ENCODE measurements around the gene SETD2. TPM values are rescaled to one million over a fixed set of nuclear protein-coding genes. Genes with fewer than 3 reads are reported as not detected.
A peak's percentile ranks its signal among the peaks of the same experiment; 100 is the strongest.
"Not testable (repeated sequence)": the region's sequence is repeated elsewhere in the genome, so short reads cannot be mapped to it uniquely, and the experiment has no call there.

SETD2 gene
- total RNA-seq = 10 to 100 TPM; 40.8 to 48.3 TPM

GRCh38 chr3:47164007-47164881, at the start of gene SETD2:
SETD2 (minus strand) TSS chr3:47164113; CDS start chr3:47163924, 189 bp downstream.
- Mint-ChIP-seq H3K4me1 (ENCODE audit: low read depth in 2 of 2) (peaks cover 42 to 50% of the 10 kb centered on the region in 2 donors), H3K36me3 (peaks cover 8% of the 10 kb centered on the region), H3K9me3 (no peaks in the 10 kb centered on the region), H3K4me3 (peak within 1 kb of the TSS; percentile 95), H3K27ac (peak within 1 kb of the TSS; percentile 89 to 95), H3K27me3 (no peaks in the 10 kb centered on the region)
- peak; percentile 90 for DNase-seq (ENCODE audit: low spot score)
- ATAC-seq = peak; percentile 94

- H3K36me3 Mint-ChIP-seq = no peaks in the 10 kb centered on the region
- H3K4me3 Mint-ChIP-seq = no peak overlapping the region
- ATAC-seq (no peak), DNase-seq (ENCODE audit: low spot score) (no peak)
- H3K9me3 Mint-ChIP-seq = no peaks in the 10 kb centered on the region
- no peak overlapping the region for H3K27ac Mint-ChIP-seq
- no peaks in the 10 kb centered on the region for H3K4me1 Mint-ChIP-seq (ENCODE audit: low read depth in 2 of 2)
- H3K27me3 Mint-ChIP-seq = no peaks in the 10 kb centered on the region
Observed at GRCh38 chr3:47210863-47211405, 47.0 kb upstream of the SETD2 start.

- not testable (repeated sequence) for H3K4me3 Mint-ChIP-seq; H3K36me3 Mint-ChIP-seq; H3K27me3 Mint-ChIP-seq; H3K9me3 Mint-ChIP-seq; ATAC-seq; H3K4me1 Mint-ChIP-seq (ENCODE audit: low read depth in 2 of 2); DNase-seq (ENCODE audit: low spot score); H3K27ac Mint-ChIP-seq
Observed at GRCh38 chr3:47206022-47206421, 42.1 kb upstream of the SETD2 start.

- H3K4me1 Mint-ChIP-seq (ENCODE audit: low read depth in 2 of 2) = no peaks in the 10 kb centered on the region
- DNase-seq (ENCODE audit: low spot score) (no peak), ATAC-seq (no peak)
- H3K4me3 Mint-ChIP-seq = no peak overlapping the region
- H3K9me3 Mint-ChIP-seq = no peaks in the 10 kb centered on the region
- no peaks in the 10 kb centered on the region for H3K36me3 Mint-ChIP-seq
- H3K27me3 Mint-ChIP-seq = no peaks in the 10 kb centered on the region
- no peak overlapping the region for H3K27ac Mint-ChIP-seq
Observed at GRCh38 chr3:47204875-47205274, 41.0 kb upstream of the SETD2 start.

- Mint-ChIP-seq H3K36me3 (no peaks in the 10 kb centered on the region), H3K9me3 (no peaks in the 10 kb centered on the region), H3K27me3 (no peaks in the 10 kb centered on the region), H3K4me3 (no peak overlapping the region), H3K4me1 (ENCODE audit: low read depth in 2 of 2) (no peaks in the 10 kb centered on the region), H3K27ac (no peak overlapping the region)
- ATAC-seq (no peak), DNase-seq (ENCODE audit: low spot score) (no peak)
Observed at GRCh38 chr3:47202542-47202941, 38.6 kb upstream of the SETD2 start.

- no peaks in the 10 kb centered on the region for H3K9me3 Mint-ChIP-seq
- DNase-seq (ENCODE audit: low spot score) (no peak), ATAC-seq (no peak)
- H3K4me1 Mint-ChIP-seq (ENCODE audit: low read depth in 2 of 2) = no peaks in the 10 kb centered on the region
- no peaks in the 10 kb centered on the region for H3K36me3 Mint-ChIP-seq
- H3K27ac Mint-ChIP-seq = no peak overlapping the region
- H3K27me3 Mint-ChIP-seq = no peaks in the 10 kb centered on the region
- H3K4me3 Mint-ChIP-seq = no peak overlapping the region
Observed at GRCh38 chr3:47197287-47197686, 33.4 kb upstream of the SETD2 start.

GRCh38 chr3:47194994-47195393, 31.1 kb upstream of the SETD2 start:
- Mint-ChIP-seq H3K27ac (no peak overlapping the region), H3K36me3 (no peaks in the 10 kb centered on the region), H3K9me3 (no peaks in the 10 kb centered on the region), H3K4me1 (ENCODE audit: low read depth in 2 of 2) (no peaks in the 10 kb centered on the region), H3K27me3 (no peaks in the 10 kb centered on the region), H3K4me3 (no peak overlapping the region)
- no peak for DNase-seq (ENCODE audit: low spot score)
- ATAC-seq = no peak

- no peak overlapping the region for H3K4me3 Mint-ChIP-seq
- DNase-seq (ENCODE audit: low spot score) (no peak), ATAC-seq (no peak)
- H3K27me3 Mint-ChIP-seq = no peaks in the 10 kb centered on the region
- H3K4me1 Mint-ChIP-seq (ENCODE audit: low read depth in 2 of 2) = no peaks in the 10 kb centered on the region
- no peaks in the 10 kb centered on the region for H3K9me3 Mint-ChIP-seq
- no peak overlapping the region for H3K27ac Mint-ChIP-seq
- H3K36me3 Mint-ChIP-seq = no peaks in the 10 kb centered on the region
Observed at GRCh38 chr3:47193871-47194859, 30.3 kb upstream of the SETD2 start.

GRCh38 chr3:47186285-47186684, 22.4 kb upstream of the SETD2 start:
- no peak overlapping the region for H3K27ac Mint-ChIP-seq
- H3K4me3 Mint-ChIP-seq = no peak overlapping the region
- no peaks in the 10 kb centered on the region for H3K9me3 Mint-ChIP-seq
- H3K4me1 Mint-ChIP-seq (ENCODE audit: low read depth in 2 of 2) = no peaks in the 10 kb centered on the region
- no peaks in the 10 kb centered on the region for H3K36me3 Mint-ChIP-seq
- ATAC-seq = no peak
- no peaks in the 10 kb centered on the region for H3K27me3 Mint-ChIP-seq
- DNase-seq (ENCODE audit: low spot score) = no peak

GRCh38 chr3:47181685-47182084, 17.8 kb upstream of the SETD2 start:
- H3K9me3 Mint-ChIP-seq; H3K36me3 Mint-ChIP-seq; H3K4me1 Mint-ChIP-seq (ENCODE audit: low read depth in 2 of 2); ATAC-seq; H3K27ac Mint-ChIP-seq; H3K27me3 Mint-ChIP-seq; DNase-seq (ENCODE audit: low spot score); H3K4me3 Mint-ChIP-seq: not testable (repeated sequence)

- not testable (repeated sequence) for H3K4me1 Mint-ChIP-seq (ENCODE audit: low read depth in 2 of 2); ATAC-seq; DNase-seq (ENCODE audit: low spot score); H3K9me3 Mint-ChIP-seq; H3K36me3 Mint-ChIP-seq; H3K4me3 Mint-ChIP-seq; H3K27me3 Mint-ChIP-seq; H3K27ac Mint-ChIP-seq
Observed at GRCh38 chr3:47180011-47180410, 16.1 kb upstream of the SETD2 start.

- H3K36me3 Mint-ChIP-seq = no peaks in the 10 kb centered on the region
- H3K27ac Mint-ChIP-seq = no peak overlapping the region
- no peaks in the 10 kb centered on the region for H3K9me3 Mint-ChIP-seq
- no peak for DNase-seq (ENCODE audit: low spot score)
- H3K4me3 Mint-ChIP-seq = no peak overlapping the region
- no peak for ATAC-seq
- no peaks in the 10 kb centered on the region for H3K27me3 Mint-ChIP-seq
- no peaks in the 10 kb centered on the region for H3K4me1 Mint-ChIP-seq (ENCODE audit: low read depth in 2 of 2)
Observed at GRCh38 chr3:47176582-47176981, 12.7 kb upstream of the SETD2 start.

GRCh38 chr3:47163169-47164006, 525 bp downstream of the SETD2 start:
- ATAC-seq = peak; percentile 58 to 72
- Mint-ChIP-seq H3K36me3 (peaks cover 8% of the 10 kb centered on the region), H3K4me3 (peak overlapping the region; percentile 95), H3K4me1 (ENCODE audit: low read depth in 2 of 2) (peaks cover 45 to 56% of the 10 kb centered on the region in 2 donors), H3K27ac (peak overlapping the region; percentile 89 to 95), H3K9me3 (no peaks in the 10 kb centered on the region), H3K27me3 (no peaks in the 10 kb centered on the region)
- peak; percentile 73 for DNase-seq (ENCODE audit: low spot score)
